ENCODE results near the gene TAF5L.
A peak's percentile ranks its signal among the peaks of the same experiment; 100 is the strongest.
"Not testable (repeated sequence)": the region's sequence is repeated elsewhere in the genome, so short reads cannot be mapped to it uniquely, and the experiment has no call there.

Gene TAF5L

GRCh38 chr1:229570891-229571516, 54.9 kb downstream of the TAF5L start:
- DNase-seq (ENCODE audit: low read depth in 1 of 2, low spot score in 1 of 2): no peak

DNA sequence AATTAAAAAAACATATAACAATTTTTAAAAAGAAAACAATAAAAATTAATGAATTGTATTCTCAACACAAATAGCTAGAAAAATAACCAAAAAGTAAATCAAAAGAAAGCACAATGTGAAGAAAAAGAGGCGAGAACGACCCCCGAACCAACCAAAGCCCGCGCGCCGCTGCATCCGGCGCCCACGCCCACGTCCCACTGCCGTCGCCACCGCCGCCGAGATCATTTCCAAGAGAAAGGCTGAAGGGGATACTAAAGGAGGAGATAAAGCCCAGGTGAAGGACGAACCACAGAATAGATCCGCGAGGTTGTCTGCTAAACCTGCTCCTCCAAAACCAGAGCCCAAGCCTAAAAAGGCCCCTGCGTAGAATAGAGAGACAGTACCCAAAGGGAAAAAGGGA, 55.6 kb downstream of the TAF5L start:
- no peak for DNase-seq (ENCODE audit: low read depth in 1 of 2, low spot score in 1 of 2)

- DNase-seq (ENCODE audit: low read depth in 1 of 2, low spot score in 1 of 2): no peak
Observed at GRCh38 chr1:229567109-229567868, 58.6 kb downstream of the TAF5L start.

GRCh38 chr1:229563701-229564100, 62.2 kb downstream of the TAF5L start:
- DNase-seq (ENCODE audit: low read depth in 1 of 2, low spot score in 1 of 2): no peak

DNA sequence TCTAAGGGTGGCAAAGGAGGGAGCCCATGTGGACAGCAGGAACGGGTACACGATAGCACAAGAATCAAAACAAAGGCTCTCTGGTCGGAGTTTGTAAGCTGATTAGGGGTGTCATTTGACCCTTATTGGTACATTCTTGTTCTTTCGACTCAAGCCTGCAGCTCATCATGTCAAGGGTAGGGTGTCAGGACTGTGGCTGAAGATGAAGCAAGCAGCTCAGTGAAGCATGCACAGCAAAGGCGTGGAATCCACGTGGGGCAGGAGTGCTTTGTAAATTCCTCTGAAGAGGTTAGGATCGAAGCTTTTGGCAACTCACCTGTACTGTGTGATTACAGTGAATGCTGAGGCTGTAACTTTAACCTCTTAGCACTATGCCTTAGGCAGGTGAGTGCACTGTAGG, 62.7 kb downstream of the TAF5L start:
- DNase-seq (ENCODE audit: low read depth in 1 of 2, low spot score in 1 of 2): no peak

- DNase-seq (ENCODE audit: low read depth in 1 of 2, low spot score in 1 of 2): no peak
Observed at GRCh38 chr1:229562686-229563085, 63.2 kb downstream of the TAF5L start.

GRCh38 chr1:229561141-229561540, 64.8 kb downstream of the TAF5L start:
- DNase-seq (ENCODE audit: low read depth in 1 of 2, low spot score in 1 of 2): no peak

DNA sequence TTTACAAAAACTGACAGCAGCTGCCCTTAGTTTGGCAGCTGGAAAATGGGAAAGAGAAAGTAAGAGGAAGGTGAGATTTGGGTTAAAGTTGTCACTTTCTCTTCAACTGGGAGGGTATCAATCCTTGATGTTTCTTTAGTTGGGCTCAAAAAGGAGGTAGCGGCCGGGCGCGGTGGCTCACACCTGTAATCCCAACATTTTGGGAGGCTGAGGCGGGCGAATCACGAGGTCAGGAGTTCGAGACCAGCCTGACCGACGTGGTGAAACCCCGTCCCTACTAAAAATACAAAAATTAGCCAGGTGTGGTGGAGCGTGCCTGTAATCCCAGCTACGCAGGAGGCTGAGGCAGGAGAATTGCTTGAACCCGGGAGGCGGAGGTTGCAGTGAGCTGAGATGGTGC, 65.8 kb downstream of the TAF5L start:
- not testable (repeated sequence) for DNase-seq (ENCODE audit: low read depth in 1 of 2, low spot score in 1 of 2)

DNA sequence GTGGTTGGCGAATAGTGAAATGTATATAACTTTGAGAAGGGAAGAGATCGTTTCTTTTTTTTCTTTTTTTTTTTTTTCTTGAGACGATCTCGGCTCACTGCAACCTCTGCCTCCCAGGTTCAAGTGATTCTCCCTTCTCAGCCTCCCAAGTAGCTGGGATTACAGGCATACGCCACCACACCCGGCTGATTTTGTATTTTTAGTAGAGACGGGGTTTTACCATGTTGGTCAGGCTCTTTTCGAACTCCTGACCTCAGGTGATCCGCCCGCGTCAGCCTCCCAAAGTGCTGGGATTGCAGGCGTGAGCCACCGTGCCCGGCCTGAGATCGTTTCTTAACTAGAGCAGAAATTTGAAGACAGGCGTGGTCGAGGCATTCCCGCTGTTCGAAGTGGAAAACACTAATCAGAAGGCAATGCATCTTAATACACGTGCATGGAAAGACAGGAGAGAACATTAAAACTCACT, 66.6 kb downstream of the TAF5L start:
- not testable (repeated sequence) for DNase-seq (ENCODE audit: low read depth in 1 of 2, low spot score in 1 of 2)

GRCh38 chr1:229558460-229559335, 67.2 kb downstream of the TAF5L start, which contains the start of gene ABCB10:
ABCB10 (minus strand) TSS chr1:229558707; CDS start chr1:229558652, 55 bp downstream.
- peak; percentile 81 to 82 for DNase-seq (ENCODE audit: low read depth in 1 of 2, low spot score in 1 of 2)

- peak in 1 of 2 donors; percentile 9 for DNase-seq (ENCODE audit: low read depth in 1 of 2, low spot score in 1 of 2)
Observed at GRCh38 chr1:229557913-229558414, 68.0 kb downstream of the TAF5L start.

- DNase-seq (ENCODE audit: low read depth in 1 of 2, low spot score in 1 of 2): no peak
Observed at GRCh38 chr1:229557200-229557850, 68.6 kb downstream of the TAF5L start.

- no peak for DNase-seq (ENCODE audit: low read depth in 1 of 2, low spot score in 1 of 2)
Observed at GRCh38 chr1:229554886-229555621, 70.9 kb downstream of the TAF5L start.

GRCh38 chr1:229553621-229554130, 72.2 kb downstream of the TAF5L start:
- DNase-seq (ENCODE audit: low read depth in 1 of 2, low spot score in 1 of 2): no peak

- DNase-seq (ENCODE audit: low read depth in 1 of 2, low spot score in 1 of 2): no peak
Observed at GRCh38 chr1:229552732-229553131, 73.2 kb downstream of the TAF5L start.

- no peak for DNase-seq (ENCODE audit: low read depth in 1 of 2, low spot score in 1 of 2)
Observed at GRCh38 chr1:229550812-229551567, 74.9 kb downstream of the TAF5L start.

- DNase-seq (ENCODE audit: low read depth in 1 of 2, low spot score in 1 of 2): no peak
Observed at GRCh38 chr1:229547542-229547941, 78.4 kb downstream of the TAF5L start.

DNA sequence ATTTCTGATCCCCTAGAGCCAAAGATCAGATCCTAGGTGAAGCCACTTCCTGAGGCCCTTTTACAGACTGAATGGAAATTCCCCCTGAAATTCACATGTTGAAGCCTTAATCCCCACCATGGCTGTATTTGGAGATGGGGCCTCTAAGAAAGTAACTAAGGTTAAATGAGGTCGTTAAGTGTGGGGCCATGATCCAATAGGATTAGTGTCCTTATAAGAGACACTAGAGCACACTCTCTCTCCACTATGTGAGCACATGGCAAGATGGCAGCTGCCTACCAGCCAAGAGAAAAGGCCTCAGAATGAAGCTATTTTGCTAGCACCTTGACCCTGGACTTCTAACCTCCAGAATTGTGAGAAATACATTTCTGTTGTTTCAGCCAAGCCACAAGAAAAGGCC, 81.3 kb downstream of the TAF5L start:
- DNase-seq (ENCODE audit: low read depth in 1 of 2, low spot score in 1 of 2): no peak

Data from activated CD4-positive, alpha-beta T cell treated with anti-CD3 and anti-CD28 coated beads, Interleukin-2, amount 50 U/mL, for 24 hours (primary cell).